CD14-positive monocyte (primary cell): Measurements from ENCODE around the gene THOC5. TPM values are rescaled to one million over a fixed set of nuclear protein-coding genes. Genes with fewer than 3 reads are reported as not detected.
A peak's percentile ranks its signal among the peaks of the same experiment; 100 is the strongest.

Experiments used
- DNase-seq, 3 donors: peaks; one replicate each; pipeline ENCODE4 v3.0.0-alpha.2; 2011 to 2022
- H2AFZ ChIP-seq: 2 replicates; pipeline ENCODE4 v1.6.0; 2012; ENCODE audit warnings: mild to moderate bottlenecking, low read depth, low read length, inconsistent platforms; ENCODE audit not compliant: insufficient read depth, poor library complexity, severe bottlenecking
- H3K27ac ChIP-seq, 2 donors: 1 replicate in 1 of 2; 2 replicates in 1 of 2; pipeline ENCODE4 v1.5.1; 2012 to 2013; ENCODE audit warnings: low read length in 2 of 2, control low read depth in 1 of 2, inconsistent platforms in 1 of 2, low read depth in 1 of 2, mild to moderate bottlenecking in 1 of 2
- H3K27me3 ChIP-seq, 2 donors: one replicate each; pipeline versions ENCODE4 v1.6.0 to v1.6.1; 2011 to 2013; ENCODE audit warnings: low read length in 2 of 2; ENCODE audit not compliant: control insufficient read depth in 2 of 2, insufficient read depth in 2 of 2
- H3K36me3 ChIP-seq, 2 donors: replicated peaks in 1 of 2; 1 replicate in 1 of 2; 2 replicates in 1 of 2; pipeline versions ENCODE4 v1.5.1 to v1.6.1; 2012 to 2013; ENCODE audit warnings: low read length in 2 of 2, control low read depth in 1 of 2, inconsistent platforms in 1 of 2, mild to moderate bottlenecking in 1 of 2; ENCODE audit not compliant: insufficient read depth in 2 of 2, control insufficient read depth in 1 of 2
- H3K4me1 ChIP-seq, 2 donors: 1 replicate in 1 of 2; 2 replicates in 1 of 2; pipeline versions ENCODE4 v1.5.1 to v1.6.1; 2012 to 2013; ENCODE audit warnings: low read length in 2 of 2, control low read depth in 1 of 2, inconsistent platforms in 1 of 2, mild to moderate bottlenecking in 1 of 2, moderate library complexity in 1 of 2; ENCODE audit not compliant: insufficient read depth in 2 of 2, control insufficient read depth in 1 of 2
- H3K4me2 ChIP-seq: replicated peaks from 2 replicates; pipeline ENCODE3; 2012; ENCODE audit warnings: low read length, moderate library complexity, mild to moderate bottlenecking; ENCODE audit not compliant: poor library complexity, severe bottlenecking; ENCODE audit errors: extremely low read depth
- H3K4me3 ChIP-seq, 3 experiments: fragments of 200-600 bp in 1 of 3; sonication (generic) in 1 of 3; replicated peaks in 1 of 3; 1 replicate in 2 of 3; 2 replicates in 1 of 3; pipeline ENCODE4 v1.5.1; 2011 to 2013; ENCODE audit warnings: low read length in 3 of 3, mild to moderate bottlenecking in 3 of 3, control low read depth in 2 of 3, low read depth in 2 of 3, inconsistent platforms in 1 of 3, moderate library complexity in 1 of 3
- H3K79me2 ChIP-seq: 2 replicates; pipeline ENCODE4 v1.6.0; 2012; ENCODE audit warnings: mild to moderate bottlenecking, control low read depth, inconsistent platforms, low read length, moderate library complexity; ENCODE audit not compliant: insufficient read depth
- H3K9ac ChIP-seq: 2 replicates; pipeline ENCODE4 v1.6.0; 2017; ENCODE audit warnings: low read length, mild to moderate bottlenecking; ENCODE audit not compliant: insufficient read depth, poor library complexity, severe bottlenecking
- H3K9me3 ChIP-seq, 2 donors: replicated peaks in 1 of 2; 1 replicate in 1 of 2; 2 replicates in 1 of 2; pipeline versions ENCODE4 v1.5.1 to v1.6.1; 2012 to 2013; ENCODE audit warnings: low read length in 2 of 2, control low read depth in 1 of 2; ENCODE audit not compliant: control insufficient read depth in 1 of 2, insufficient read depth in 1 of 2
- H4K20me1 ChIP-seq: 2 replicates; pipeline ENCODE4 v1.6.0; 2012; ENCODE audit warnings: mild to moderate bottlenecking, low read length, control low read depth, moderate library complexity; ENCODE audit not compliant: insufficient read depth
- H3K27ac Mint-ChIP-seq, 7 donors: one replicate each; pipeline ENCODE4 v1.8.0; 2020; ENCODE audit warnings: mild to moderate bottlenecking in 7 of 7, mixed read lengths in 7 of 7, moderate library complexity in 6 of 7, inconsistent platforms in 2 of 7
- H3K27me3 Mint-ChIP-seq, 3 donors: one replicate each; pipeline ENCODE4 v1.8.0; 2021 to 2022; ENCODE audit warnings: low read depth in 3 of 3, mild to moderate bottlenecking in 3 of 3, mixed read lengths in 3 of 3, moderate library complexity in 3 of 3, inconsistent platforms in 1 of 3
- H3K36me3 Mint-ChIP-seq, 2 donors: one replicate each; pipeline ENCODE4 v1.8.0; 2020; ENCODE audit warnings: mixed read lengths in 2 of 2, inconsistent platforms in 1 of 2, mild to moderate bottlenecking in 1 of 2
- H3K4me1 Mint-ChIP-seq: one replicate; pipeline ENCODE4 v1.8.0; 2020; ENCODE audit warnings: mild to moderate bottlenecking, mixed read lengths
- H3K4me3 Mint-ChIP-seq, 2 donors: one replicate each; pipeline ENCODE4 v1.8.0; 2020; ENCODE audit warnings: mild to moderate bottlenecking in 2 of 2, mixed read lengths in 2 of 2, moderate library complexity in 1 of 2
- H3K9me3 Mint-ChIP-seq, 7 donors: one replicate each; pipeline ENCODE4 v1.8.0; 2020 to 2022; ENCODE audit warnings: mixed read lengths in 7 of 7, mild to moderate bottlenecking in 6 of 7, moderate library complexity in 6 of 7, inconsistent platforms in 2 of 7
- WGBS: methylation state at CpG from one replicate; pipeline ENCODE4 v1.1.5; 2013; ENCODE audit warnings: missing lambda C conversion rate; ENCODE audit not compliant: insufficient coverage; 5-methylcytosine and 5-hydroxymethylcytosine counted together
- intact Hi-C, 2 donors: fragments of 100-400 bp; cut with micrococcal nuclease; formaldehyde crosslinking; loops; one replicate each; pipeline versions ENCODE4 v1.15.0 to v1.15.1; 2023
- polyA plus RNA-seq, 3 donors: library from polyadenylated mRNA; depleted of rRNA in 1 of 3; unstranded in 2 of 3; stranded (reverse) in 1 of 3; fragments of 300-500 nt in 2 of 3; fragments of >200 nt in 1 of 3; fragmentation: Illumina TruSeq in 2 of 3; gene quantifications; 1 replicate in 2 of 3; 2 replicates in 1 of 3; pipeline ENCODE4 v1.2.3, GENCODE V29; 2012 to 2021
- TF ChIP-seq, protein P1 (sequence below): fragments of 200-600 bp; IDR thresholded peaks from one replicate; pipeline ENCODE4 v1.8.0; 2022; ENCODE audit warnings: antibody characterized with exemption, mild to moderate bottlenecking

Gene THOC5
- polyA plus RNA-seq, 3 donors, result 19.6 to 29.9 (median 28.2) TPM

DNA sequence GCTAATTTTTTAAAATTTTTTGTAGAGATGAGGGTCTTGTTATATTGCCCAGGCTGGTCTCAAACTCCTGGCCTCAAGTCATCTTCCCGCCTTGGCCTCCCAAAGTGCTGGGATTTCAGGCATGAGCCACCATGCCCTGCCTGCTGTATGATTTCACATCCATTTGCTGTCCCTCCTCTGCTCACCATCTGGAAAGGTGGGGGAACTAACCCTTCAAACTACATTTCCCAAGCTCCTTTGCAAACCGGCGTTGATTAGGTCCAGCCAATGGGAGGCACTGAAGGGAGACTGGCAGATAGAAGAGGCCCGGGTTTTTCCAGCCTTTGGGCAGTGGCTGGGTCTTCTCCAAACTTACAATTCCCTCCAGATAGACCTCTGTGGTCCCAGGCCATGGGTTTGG lies 95.8 kb downstream of the THOC5 start:
- H2AFZ ChIP-seq, result no peak overlapping the region
- no peaks in the 10 kb centered on the region for H3K4me1 ChIP-seq
- peaks cover 0 to 3% (median 2%) of the 10 kb centered on the region in 3 donors for H3K27me3 Mint-ChIP-seq
- no peaks in the 10 kb centered on the region for H3K36me3 ChIP-seq
- no peak overlapping the region for H3K27ac ChIP-seq
- no peak overlapping the region for H3K4me3 ChIP-seq
- no peak overlapping the region for H3K9ac ChIP-seq
- H3K27ac Mint-ChIP-seq, result peak overlapping the region in 2 of 7 donors; percentile 15 to 40
- TF ChIP-seq, protein P1, sequence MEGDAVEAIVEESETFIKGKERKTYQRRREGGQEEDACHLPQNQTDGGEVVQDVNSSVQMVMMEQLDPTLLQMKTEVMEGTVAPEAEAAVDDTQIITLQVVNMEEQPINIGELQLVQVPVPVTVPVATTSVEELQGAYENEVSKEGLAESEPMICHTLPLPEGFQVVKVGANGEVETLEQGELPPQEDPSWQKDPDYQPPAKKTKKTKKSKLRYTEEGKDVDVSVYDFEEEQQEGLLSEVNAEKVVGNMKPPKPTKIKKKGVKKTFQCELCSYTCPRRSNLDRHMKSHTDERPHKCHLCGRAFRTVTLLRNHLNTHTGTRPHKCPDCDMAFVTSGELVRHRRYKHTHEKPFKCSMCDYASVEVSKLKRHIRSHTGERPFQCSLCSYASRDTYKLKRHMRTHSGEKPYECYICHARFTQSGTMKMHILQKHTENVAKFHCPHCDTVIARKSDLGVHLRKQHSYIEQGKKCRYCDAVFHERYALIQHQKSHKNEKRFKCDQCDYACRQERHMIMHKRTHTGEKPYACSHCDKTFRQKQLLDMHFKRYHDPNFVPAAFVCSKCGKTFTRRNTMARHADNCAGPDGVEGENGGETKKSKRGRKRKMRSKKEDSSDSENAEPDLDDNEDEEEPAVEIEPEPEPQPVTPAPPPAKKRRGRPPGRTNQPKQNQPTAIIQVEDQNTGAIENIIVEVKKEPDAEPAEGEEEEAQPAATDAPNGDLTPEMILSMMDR, result no peak
- intact Hi-C loops, result no loop called here
- H3K79me2 ChIP-seq, result no peaks in the 10 kb centered on the region
- H3K4me2 ChIP-seq, result no peak overlapping the region
- no peaks in the 10 kb centered on the region for H3K9me3 ChIP-seq
- no peaks in the 10 kb centered on the region for H4K20me1 ChIP-seq
- no peaks in the 10 kb centered on the region for H3K36me3 Mint-ChIP-seq
- peaks cover 0 to 2% (median 0%) of the 10 kb centered on the region in 7 donors for H3K9me3 Mint-ChIP-seq
- H3K27me3 ChIP-seq, result no peaks in the 10 kb centered on the region
- H3K4me3 Mint-ChIP-seq, result no peak overlapping the region
- DNase-seq, result peak in 2 of 3 donors; percentile 14 to 31
- peaks cover 2% of the 10 kb centered on the region for H3K4me1 Mint-ChIP-seq
- WGBS, result 17% methylated on average over 1 of the region's 4 CpGs

DNA sequence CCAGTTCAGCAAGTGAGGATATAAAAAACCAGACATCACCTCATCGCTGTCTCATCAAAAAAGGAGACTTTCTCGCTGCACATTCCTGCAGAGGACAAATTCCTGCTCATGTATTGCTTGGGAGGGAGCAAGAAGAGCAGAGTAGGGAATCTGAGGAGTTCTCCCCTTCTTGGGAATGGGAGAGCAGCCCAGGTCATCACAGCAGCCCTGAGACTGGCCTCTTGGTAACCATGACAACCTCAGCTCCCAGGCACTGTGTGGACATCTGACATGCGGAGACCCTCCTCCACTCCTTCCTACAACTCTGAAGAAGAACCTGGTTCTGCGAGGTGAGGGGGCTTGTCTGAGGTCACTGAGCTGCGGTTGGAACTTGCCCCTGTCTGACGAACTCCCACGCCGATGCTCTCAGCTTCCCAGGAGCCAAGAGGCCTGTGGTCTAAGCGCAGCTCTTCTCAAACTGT lies 97.3 kb downstream of the THOC5 start:
- Histone ChIP-seq H3K27ac (no peak overlapping the region), H3K9me3 (no peaks in the 10 kb centered on the region), H3K4me2 (no peak overlapping the region), H3K4me3 (no peak overlapping the region), H3K4me1 (no peaks in the 10 kb centered on the region), H3K9ac (no peak overlapping the region), H2AFZ (no peak overlapping the region), H3K79me2 (no peaks in the 10 kb centered on the region), H4K20me1 (no peaks in the 10 kb centered on the region), H3K27me3 (no peaks in the 10 kb centered on the region), H3K36me3 (no peaks in the 10 kb centered on the region)
- WGBS, result 98% methylated on average over 6 of the region's 9 CpGs
- Mint-ChIP-seq H3K9me3 (no peaks in the 10 kb centered on the region), H3K27ac (no peak overlapping the region), H3K36me3 (no peaks in the 10 kb centered on the region), H3K4me1 (peaks cover 2% of the 10 kb centered on the region), H3K27me3 (peaks cover 0 to 2% (median 2%) of the 10 kb centered on the region in 3 donors), H3K4me3 (no peak overlapping the region)
- intact Hi-C loops, result no loop called here
- no peak for DNase-seq
- TF ChIP-seq, protein P1, result no peak

Other genes with a start within 250 kb of the THOC5 start
- gene GAS2L1, start 247.1 kb downstream of the THOC5 start, polyA plus RNA-seq, result 10 to 100 TPM; 14.9 to 20.0 (median 15.7) TPM
- gene RASL10A, start 238.1 kb downstream of the THOC5 start, polyA plus RNA-seq, result 1 to 10 TPM in 1 of 3 donors, under 1 TPM in 2; 0.35 to 2.1 (median 0.50) TPM
- 100 to 1,000 TPM in 1 of 3 donors, 10 to 100 TPM in 2; 29.0 to 102 (median 40.3) TPM for gene AP1B1, start 165.2 kb downstream of the THOC5 start, polyA plus RNA-seq
- under 1 TPM in 1 of 3 donors, not detected in 2; 0.20 TPM for gene RFPL1, start 115.2 kb downstream of the THOC5 start, polyA plus RNA-seq
- gene NEFH, start 73.5 kb downstream of the THOC5 start, polyA plus RNA-seq, result 1 to 10 TPM in 1 of 3 donors, under 1 TPM in 2; 0.20 to 1.2 (median 0.74) TPM
- gene NIPSNAP1, start 27.4 kb upstream of the THOC5 start, polyA plus RNA-seq, result 10 to 100 TPM in 1 of 3 donors, 1 to 10 TPM in 2; 9.2 to 10.4 (median 9.9) TPM
- 10 to 100 TPM in 1 of 3 donors, 1 to 10 TPM in 2; 7.7 to 15.5 (median 8.4) TPM for gene NF2, start 49.9 kb upstream of the THOC5 start, polyA plus RNA-seq
- gene CABP7, start 166.2 kb upstream of the THOC5 start, polyA plus RNA-seq, result under 1 TPM in 2 of 3 donors, not detected in 1; 0.11 to 0.14 TPM
- 10 to 100 TPM; 27.1 to 79.4 (median 59.3) TPM for gene ZMAT5, start 213.2 kb upstream of the THOC5 start, polyA plus RNA-seq
- gene UQCR10, start 213.6 kb upstream of the THOC5 start, polyA plus RNA-seq, result 100 to 1,000 TPM in 2 of 3 donors, 10 to 100 TPM in 1; 99.0 to 314 (median 287) TPM